ENCODE measurements around the gene EPM2AIP1.
"Not testable (repeated sequence)": the region's sequence is repeated elsewhere in the genome, so short reads cannot be mapped to it uniquely, and the experiment has no call there.

The EPM2AIP1 gene

GRCh38 chr3:36954452-36955134 is 38.3 kb downstream of the EPM2AIP1 start:
- DNase-seq (ENCODE audit: low spot score), result peak; percentile 21

DNA sequence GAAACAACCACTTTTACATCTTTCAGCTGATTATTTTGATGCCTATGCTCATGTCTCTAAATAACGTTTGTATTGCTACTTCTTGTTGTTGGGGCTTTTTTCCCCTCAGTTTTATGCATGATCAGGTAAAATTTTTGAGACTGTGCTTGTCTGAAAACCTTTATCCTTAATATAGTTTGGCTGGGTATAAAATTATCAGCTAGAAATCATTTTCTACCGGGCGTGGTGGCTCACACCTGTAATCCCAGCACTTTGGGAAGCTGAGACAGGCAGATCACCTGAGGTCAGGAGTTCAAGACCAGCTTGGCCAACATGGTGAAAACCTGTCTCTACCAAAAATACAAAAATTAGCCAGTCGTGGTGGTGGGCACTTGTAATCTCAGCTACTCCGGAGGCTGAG is 45.1 kb downstream of the EPM2AIP1 start:
- not testable (repeated sequence) for DNase-seq (ENCODE audit: low spot score)

- DNase-seq (ENCODE audit: low spot score), result no peak
These were observed 47.5 kb downstream of the EPM2AIP1 start for GRCh38 chr3:36945333-36945980.

GRCh38 chr3:36944641-36945270 is 48.2 kb downstream of the EPM2AIP1 start, which contains the start of gene TRANK1:
Gene TRANK1, minus strand, starts transcription at chr3:36945054. Its CDS starts 245 bp downstream, at chr3:36944809.
- DNase-seq (ENCODE audit: low spot score), result no peak

DNA sequence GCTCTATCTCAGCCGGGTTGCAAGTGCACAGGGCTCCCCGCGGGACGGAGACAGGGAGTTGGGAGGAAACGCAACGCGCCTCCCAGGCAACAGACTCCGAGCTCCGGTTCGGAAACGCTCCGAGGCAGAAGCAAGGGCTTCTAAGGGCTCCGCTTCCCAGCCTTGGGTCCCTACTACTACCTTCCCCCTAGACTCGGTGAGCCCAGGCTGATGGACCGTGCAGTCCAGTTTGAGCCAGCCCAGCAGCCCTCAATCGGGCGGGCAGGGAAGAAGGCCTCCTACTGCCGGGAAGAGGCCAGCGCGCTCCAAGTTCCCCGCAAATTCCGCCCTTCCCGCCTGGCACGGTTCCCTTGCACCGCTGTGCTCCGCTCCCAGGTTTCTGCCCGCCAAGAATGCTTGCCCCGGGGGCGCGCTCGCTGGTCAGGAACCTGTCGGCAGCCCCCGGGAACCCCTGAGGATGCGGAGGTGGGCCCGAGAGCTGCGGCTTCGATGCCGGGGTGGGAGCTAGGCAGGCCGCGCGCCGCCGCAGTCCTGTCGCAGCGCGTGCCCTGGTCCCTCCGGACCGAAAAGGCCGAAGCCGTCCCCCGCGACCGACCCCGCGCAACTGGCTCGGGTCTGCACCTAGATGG is 48.8 kb downstream of the EPM2AIP1 start:
- DNase-seq (ENCODE audit: low spot score), result no peak

DNA sequence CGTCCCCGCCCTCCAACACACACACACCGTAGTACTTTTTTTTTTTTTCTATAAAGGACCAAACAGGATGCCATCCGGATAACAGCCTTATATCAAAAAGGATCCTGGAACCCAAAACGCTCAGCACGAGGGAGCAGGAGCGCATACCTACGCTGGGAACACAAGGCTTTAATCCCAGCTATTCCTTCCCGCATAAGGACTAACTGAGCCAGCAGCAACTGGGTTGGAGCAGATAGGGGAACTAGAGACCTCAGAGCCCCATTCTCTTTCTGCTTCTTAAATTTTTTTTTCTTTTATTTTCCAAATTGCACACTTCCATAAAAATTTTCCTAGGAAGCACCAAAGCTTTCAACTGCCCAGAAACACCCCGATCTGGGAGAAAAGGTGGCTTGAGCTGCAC is 49.3 kb downstream of the EPM2AIP1 start:
- DNase-seq (ENCODE audit: low spot score), result no peak

GRCh38 chr3:36942638-36943248 is 50.2 kb downstream of the EPM2AIP1 start:
- DNase-seq (ENCODE audit: low spot score), result no peak

DNA sequence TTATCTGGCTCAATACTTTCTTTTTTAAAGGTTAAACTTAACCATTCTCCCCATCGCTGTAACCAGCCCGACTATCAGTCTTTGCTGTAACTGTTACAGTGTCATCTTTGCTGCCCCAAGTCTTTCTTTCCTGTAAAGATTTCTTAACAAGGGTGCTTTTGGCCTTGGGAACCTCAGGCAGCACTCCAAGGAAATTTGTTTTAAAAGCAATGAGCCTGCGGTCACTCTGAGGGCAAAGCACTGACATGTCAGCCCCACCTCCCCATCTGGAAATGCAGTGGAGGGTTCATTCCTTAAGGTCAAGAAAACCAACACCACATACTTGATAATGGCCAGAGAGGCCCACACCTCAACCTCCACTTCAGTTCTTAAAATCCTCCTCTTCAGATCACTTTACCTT is 51.3 kb downstream of the EPM2AIP1 start:
- no peak for DNase-seq (ENCODE audit: low spot score)

DNA sequence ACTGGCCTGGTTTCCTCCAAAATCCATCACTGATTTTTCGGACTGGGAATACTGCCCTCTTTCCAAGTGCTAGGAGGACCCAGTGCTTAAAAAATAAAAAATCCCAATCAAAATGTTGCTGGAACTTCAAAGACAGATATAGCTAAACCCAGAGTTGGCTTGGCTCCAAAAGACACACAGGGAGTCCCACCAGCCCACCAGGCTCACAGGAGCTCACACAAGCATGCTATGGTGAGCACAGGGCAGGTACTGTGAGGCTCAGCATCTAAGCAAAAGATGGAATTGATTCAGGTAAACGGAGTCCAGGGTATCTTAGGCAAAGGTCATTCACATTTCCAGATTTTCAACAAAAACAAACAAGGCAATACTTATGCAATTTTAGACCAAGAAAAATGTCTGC is 51.8 kb downstream of the EPM2AIP1 start:
- DNase-seq (ENCODE audit: low spot score), result no peak

DNA sequence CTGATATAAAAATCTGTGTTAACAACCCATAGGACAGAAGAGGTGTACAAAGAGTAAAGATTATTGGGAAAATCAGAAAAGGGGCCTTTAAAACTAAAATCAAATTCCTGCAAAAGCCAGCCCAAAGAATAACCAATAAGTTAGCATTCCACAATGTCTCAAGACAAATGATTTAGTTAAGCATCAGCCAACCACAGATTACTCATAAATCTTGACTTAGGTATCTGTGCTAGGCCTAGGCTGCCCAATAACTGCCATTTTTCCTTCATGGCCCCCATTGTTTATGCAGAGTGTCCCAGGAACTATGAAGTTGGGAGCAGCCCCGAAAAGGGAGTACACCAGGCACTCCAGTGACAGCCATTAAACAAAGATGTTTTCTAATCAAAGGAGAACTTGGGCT is 55.4 kb downstream of the EPM2AIP1 start:
- no peak for DNase-seq (ENCODE audit: low spot score)

Data from RKO (cell line).